GM18508 (cell line): ENCODE data around the gene EFHD2.
"Not testable (repeated sequence)": the region's sequence is repeated elsewhere in the genome, so short reads cannot be mapped to it uniquely, and the experiment has no call there.

ENCODE experiments used
- ATAC-seq: cut with Tn5 transposase; IDR thresholded peaks from one replicate; pipeline ENCODE4 v1.9.1; 2021; ENCODE audit warnings: moderate number of reproducible peaks; ENCODE audit not compliant: insufficient read depth, unreplicated experiment

EFHD2 gene

GRCh38 chr1:15469821-15470448 lies 60.2 kb downstream of the EFHD2 start:
- ATAC-seq = not testable (repeated sequence)

DNA sequence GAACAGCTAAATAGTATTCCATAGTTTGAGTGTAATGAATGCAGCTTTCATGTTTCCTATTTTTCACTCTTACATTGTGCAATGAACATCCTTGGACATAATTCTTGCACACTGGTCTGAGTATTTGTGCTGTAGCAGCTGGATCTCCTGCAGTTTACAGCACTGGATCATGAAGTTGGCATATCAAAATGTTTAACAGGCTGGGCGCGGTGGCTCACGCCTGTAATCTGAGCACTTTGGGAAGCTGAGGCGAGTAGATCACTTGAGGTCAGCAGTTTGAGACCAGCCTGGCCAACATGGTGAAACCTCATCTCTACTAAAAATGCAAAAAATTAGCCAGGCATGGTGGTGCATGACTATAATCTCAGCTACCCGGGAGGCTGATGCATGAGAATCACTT lies 61.4 kb downstream of the EFHD2 start:
- ATAC-seq = not testable (repeated sequence)

DNA sequence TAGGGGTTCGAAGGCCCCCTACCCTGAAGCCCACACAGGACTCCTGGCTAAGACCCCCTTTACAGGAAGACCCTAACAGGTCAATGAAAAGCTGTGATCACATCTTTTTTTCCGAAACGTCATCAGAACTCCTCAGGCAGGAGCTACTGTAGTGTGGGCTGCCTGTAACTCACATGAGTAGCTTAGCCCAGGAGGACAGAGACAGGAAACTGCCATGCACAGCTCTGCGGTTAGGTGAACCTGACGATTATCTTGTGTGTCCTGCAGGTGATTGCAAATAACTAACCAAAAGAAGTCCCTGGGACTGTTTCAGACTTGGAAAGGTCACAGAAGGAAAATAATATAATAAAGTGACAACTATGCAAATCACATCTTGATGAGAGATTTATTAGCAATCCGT lies 62.0 kb downstream of the EFHD2 start:
- ATAC-seq = not testable (repeated sequence)

DNA sequence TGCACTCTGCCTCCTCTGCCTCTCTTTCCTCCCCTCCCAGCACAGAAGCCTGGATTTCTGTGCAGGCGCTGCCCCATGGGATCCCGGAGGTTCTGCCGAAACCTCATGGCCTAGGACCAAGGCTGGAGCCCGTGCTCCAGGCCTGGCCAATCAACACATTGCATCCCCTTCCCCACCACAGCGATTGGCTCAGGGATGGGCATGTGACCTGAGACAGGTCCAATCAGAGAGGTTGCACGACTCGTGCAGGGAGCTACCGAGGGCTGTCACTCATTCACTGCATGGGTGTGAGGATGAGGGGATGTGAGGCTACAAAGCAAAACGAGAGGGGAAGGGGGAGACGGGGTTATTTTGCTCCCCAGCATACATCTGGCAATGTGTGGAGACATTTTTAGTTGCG lies 62.9 kb downstream of the EFHD2 start:
- no peak for ATAC-seq

- ATAC-seq = no peak
Measured at GRCh38 chr1:15475752-15476314, 66.1 kb downstream of the EFHD2 start, which contains the start of gene CELA2B. TSS of gene CELA2B (plus strand) at chr1:15476104. CDS start at chr1:15476126, 22 bp downstream.

DNA sequence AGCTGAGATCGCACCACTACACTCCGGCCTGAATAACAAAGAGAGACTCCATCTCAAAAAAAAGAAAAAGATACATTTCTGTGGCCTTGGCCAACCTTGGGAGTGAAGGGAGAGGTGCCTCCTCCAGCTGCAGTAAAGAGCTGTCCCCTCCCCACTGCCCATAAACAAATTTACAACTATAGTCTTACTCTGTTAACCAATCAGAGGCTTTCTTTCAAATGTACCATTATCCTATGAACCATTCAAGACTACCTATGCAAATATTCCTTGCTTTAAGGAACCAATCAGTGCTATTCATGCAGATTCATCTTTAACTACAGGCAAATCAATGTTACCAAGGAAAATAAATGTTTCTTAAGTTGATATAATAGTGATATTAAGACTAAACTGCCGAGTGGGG lies 67.2 kb downstream of the EFHD2 start:
- ATAC-seq = no peak

DNA sequence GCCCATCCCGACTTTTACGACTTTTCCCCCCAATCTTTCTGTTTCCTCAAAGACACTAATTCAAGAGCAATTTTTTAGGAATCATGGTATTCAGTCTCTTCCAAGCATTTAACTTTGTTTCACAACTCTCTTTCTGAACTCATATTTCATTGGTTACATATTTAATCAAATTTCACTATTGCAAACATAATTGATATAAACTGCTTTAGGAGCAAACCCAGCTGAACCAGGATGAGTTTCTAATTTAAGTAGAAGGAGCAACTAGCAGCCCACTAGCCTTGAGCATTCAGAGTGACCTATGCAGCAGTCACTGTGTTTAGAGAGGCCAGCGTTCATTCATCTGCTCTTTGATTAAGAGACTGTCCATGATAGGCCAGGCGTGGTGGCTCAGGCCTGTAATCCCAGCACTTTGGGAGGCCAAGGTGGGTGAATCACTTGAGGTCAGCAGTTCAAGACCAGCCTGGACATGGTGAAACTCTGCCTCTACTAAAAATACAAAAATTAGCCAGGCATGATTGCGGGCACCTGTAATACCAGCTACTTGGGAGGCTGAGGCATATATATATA lies 68.0 kb downstream of the EFHD2 start:
- ATAC-seq = no peak
